ENCODE data around the gene PCDHGA1.

- no peak for TF ChIP-seq CTCF (IDR thresholded peaks at IDR 0.05; ENCODE audit: insufficient read depth, low read length, poor library complexity, severe bottlenecking)
- no peak for TF ChIP-seq EZH2phosphoT487 (conservative IDR thresholded peaks at IDR 0.05; ENCODE audit: low read length)
These were observed 171.4 kb downstream of the PCDHGA1 start for GRCh38 chr5:141501761-141502160.

Measured in SU-DHL-6 (cell line).